Measurements from ENCODE around the gene PRAC1.

PRAC1 gene

GRCh38 chr17:48722201-48722907 lies at the start of gene PRAC1:
Gene PRAC1 (minus strand): TSS chr17:48722518. CDS start chr17:48722392, 126 bp downstream.
- DNase-seq (ENCODE audit: low read depth in 2 of 2), result no peak

GRCh38 chr17:48770954-48771353 lies 48.6 kb upstream of the PRAC1 start:
- no peak for DNase-seq (ENCODE audit: low read depth in 2 of 2)

DNA sequence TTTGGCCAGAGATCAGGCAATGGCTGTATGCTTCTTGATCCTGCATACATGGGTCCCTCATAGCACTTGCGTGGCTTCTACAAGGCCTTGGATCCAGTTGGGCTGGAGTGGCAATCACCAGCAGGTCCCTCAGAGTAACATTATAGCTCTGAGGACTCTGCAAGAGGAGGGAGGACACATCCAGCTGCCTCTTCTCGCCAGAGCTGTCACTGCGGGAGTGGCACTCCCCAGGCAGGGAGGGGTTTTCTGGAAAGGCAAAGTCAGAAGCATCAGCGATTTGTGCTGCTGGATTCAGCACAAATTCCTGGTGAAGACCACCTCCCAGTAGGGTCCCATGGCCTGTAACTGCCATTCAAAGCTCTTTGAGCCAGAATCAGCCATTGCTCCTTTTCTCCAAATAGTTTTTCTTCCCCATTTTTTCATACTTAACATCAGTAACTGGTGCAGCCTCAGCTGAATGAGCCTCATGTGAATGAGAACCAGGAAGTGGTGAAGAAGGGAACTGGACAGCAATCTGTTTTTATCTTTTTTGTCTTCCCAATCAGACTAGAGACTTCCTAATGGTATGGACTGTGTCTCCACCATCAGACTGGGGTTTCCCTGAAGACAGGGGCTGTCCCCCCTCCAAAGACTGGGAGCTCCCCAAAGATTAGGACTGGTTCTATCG lies 46.8 kb upstream of the PRAC1 start:
- no peak for DNase-seq (ENCODE audit: low read depth in 2 of 2)

- DNase-seq (ENCODE audit: low read depth in 2 of 2), result no peak
Observed at GRCh38 chr17:48767263-48767774, 45.0 kb upstream of the PRAC1 start.

DNA sequence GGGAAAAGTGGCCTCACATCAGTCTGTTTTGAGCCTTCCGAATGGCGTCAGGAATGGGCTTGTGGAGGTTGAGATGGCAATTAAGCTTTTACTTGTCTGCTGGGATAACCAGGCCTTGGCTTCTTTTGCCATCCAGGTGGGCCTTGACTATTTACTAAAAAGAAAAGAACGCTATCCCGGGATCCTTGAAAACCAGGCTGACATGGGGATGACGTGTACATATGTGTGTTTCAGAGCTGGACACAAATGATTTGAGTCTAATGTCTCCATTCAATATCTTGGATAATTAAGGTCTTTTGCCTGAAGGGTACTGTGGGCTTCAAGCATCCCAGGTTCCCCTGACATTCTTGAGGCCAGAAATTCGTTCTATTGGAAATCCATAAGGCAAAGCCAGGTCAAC lies 38.8 kb upstream of the PRAC1 start:
- no peak for DNase-seq (ENCODE audit: low read depth in 2 of 2)

DNA sequence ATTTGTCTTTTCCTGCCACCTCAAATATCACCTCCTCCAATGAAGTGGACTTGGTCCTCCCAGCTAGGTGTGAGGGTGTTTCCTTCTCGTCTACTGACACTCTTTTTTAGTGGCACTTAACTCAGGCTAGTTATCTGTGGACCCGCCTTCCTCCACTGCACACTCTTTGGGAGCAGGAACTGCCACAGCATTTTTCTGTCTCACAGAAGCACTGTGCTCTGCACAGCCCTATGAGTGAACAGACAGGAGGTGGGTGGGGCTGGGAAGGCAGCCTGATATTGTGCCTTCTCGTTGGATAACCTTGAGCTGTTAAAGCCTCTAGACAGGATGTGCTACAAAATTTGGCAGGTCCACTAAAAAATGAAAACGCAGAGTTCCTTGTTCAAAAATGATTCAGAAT lies 38.1 kb upstream of the PRAC1 start:
- no peak for DNase-seq (ENCODE audit: low read depth in 2 of 2)

DNA sequence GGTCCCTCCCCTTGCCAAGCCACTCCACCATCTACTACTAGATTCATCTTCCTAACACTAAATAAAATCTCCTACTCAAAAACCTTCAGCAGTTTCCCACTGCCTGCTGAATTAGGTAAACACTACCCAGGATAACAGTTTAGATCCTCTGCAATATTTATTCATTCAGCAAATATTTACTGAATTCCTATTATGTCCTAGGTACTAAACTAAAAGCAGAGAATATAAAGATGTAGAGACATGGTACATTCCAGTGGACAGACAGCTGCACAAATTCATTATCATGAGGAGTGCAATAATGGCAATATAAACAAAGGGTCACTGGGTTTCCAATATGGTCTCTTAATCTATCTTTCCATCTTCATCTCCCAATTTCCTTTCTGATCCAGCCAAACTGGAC lies 37.0 kb upstream of the PRAC1 start:
- no peak for DNase-seq (ENCODE audit: low read depth in 2 of 2)

DNA sequence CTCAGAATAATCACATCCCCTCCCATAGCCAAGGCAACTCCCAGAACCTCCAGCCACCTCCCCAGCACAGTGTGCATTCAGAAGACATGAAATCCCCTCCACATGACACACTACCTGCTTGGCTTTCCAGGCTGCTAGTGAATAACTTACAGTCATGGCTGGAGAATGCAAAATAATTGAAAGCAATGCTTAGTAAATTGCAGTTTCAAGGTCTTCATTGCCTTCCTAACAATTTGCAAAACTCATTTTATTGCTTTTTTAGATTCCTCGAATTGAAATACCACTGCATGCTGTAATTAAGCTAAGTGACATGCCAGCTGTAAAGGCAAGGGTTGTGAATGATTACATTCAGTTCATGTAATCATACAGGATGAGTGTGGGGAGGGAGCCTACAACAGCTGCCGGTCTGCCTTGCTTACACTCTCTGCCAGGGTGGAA lies 35.2 kb upstream of the PRAC1 start:
- no peak for DNase-seq (ENCODE audit: low read depth in 2 of 2)

GRCh38 chr17:48756830-48757251 lies 34.5 kb upstream of the PRAC1 start:
- no peak for DNase-seq (ENCODE audit: low read depth in 2 of 2)

DNA sequence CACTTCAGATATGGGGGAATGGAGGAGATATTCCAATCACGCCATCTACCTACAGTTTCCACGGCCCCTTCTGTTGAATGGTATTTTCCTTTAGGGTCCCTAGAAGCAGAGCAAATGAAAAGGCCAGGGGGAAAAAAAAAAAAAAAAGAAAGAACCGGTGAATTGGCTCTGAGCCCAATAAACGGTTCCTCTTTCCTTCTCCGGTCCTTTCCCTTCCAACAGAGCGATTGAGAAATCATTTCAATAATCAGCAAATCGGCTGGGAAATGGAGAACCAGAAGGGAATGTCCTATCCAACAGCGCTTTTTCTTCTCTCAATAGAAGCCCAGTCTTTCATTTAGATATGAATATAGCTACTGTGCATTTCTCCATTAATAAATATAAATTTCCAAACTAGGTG lies 33.0 kb upstream of the PRAC1 start:
- DNase-seq (ENCODE audit: low read depth in 2 of 2), result no peak

- no peak for DNase-seq (ENCODE audit: low read depth in 2 of 2)
Observed at GRCh38 chr17:48754500-48755261, 32.4 kb upstream of the PRAC1 start.

GRCh38 chr17:48753794-48754499 lies 31.6 kb upstream of the PRAC1 start:
- no peak for DNase-seq (ENCODE audit: low read depth in 2 of 2)

GRCh38 chr17:48752399-48753288 lies 30.3 kb upstream of the PRAC1 start:
- DNase-seq (ENCODE audit: low read depth in 2 of 2), result no peak

- DNase-seq (ENCODE audit: low read depth in 2 of 2), result no peak
Observed at GRCh38 chr17:48751733-48752398, 29.5 kb upstream of the PRAC1 start.

GRCh38 chr17:48751172-48751571 lies 28.9 kb upstream of the PRAC1 start:
- DNase-seq (ENCODE audit: low read depth in 2 of 2), result no peak

GRCh38 chr17:48749621-48750553 lies 27.6 kb upstream of the PRAC1 start:
- DNase-seq (ENCODE audit: low read depth in 2 of 2), result no peak

- DNase-seq (ENCODE audit: low read depth in 2 of 2), result no peak
Observed at GRCh38 chr17:48748718-48749566, 26.6 kb upstream of the PRAC1 start.
